GM12872 (cell line): ENCODE results near the gene ST8SIA4.

Source experiments
- CTCF ChIP-seq: IDR thresholded peaks from 3 replicates; pipeline ENCODE4 v1.5.1; 2011; ENCODE audit warnings: low read depth, mild to moderate bottlenecking, low read length, moderate library complexity; ENCODE audit not compliant: insufficient read depth

Gene ST8SIA4

GRCh38 chr5:100854591-100854990 is 48.5 kb downstream of the ST8SIA4 start:
- no peak for TF ChIP-seq CTCF

- TF ChIP-seq CTCF, result no peak
Measured at GRCh38 chr5:100853582-100853981, 49.5 kb downstream of the ST8SIA4 start.

GRCh38 chr5:100852988-100853449 is 50.1 kb downstream of the ST8SIA4 start:
- TF ChIP-seq CTCF, result no peak

- no peak for TF ChIP-seq CTCF
Measured at GRCh38 chr5:100852051-100852450, 51.0 kb downstream of the ST8SIA4 start.

- no peak for TF ChIP-seq CTCF
Measured at GRCh38 chr5:100846772-100847171, 56.3 kb downstream of the ST8SIA4 start.

- TF ChIP-seq CTCF, result no peak
Measured at GRCh38 chr5:100842080-100842479, 61.0 kb downstream of the ST8SIA4 start.

- TF ChIP-seq CTCF, result no peak
Measured at GRCh38 chr5:100841358-100842076, 61.6 kb downstream of the ST8SIA4 start.
